GM18868 (cell line): ENCODE data around the gene LAMC3.
"Not testable (repeated sequence)": the region's sequence is repeated elsewhere in the genome, so short reads cannot be mapped to it uniquely, and the experiment has no call there.

Source experiments
- ATAC-seq: cut with Tn5 transposase; IDR thresholded peaks from one replicate; pipeline ENCODE4 v1.9.1; 2021; ENCODE audit warnings: mild to moderate bottlenecking, moderate library complexity; ENCODE audit not compliant: unreplicated experiment

Gene LAMC3

GRCh38 chr9:131027048-131027871, 18.3 kb downstream of the LAMC3 start:
- no peak for ATAC-seq

GRCh38 chr9:131027872-131028179, 18.9 kb downstream of the LAMC3 start:
- ATAC-seq, result no peak

GRCh38 chr9:131028221-131028884, 19.4 kb downstream of the LAMC3 start:
- no peak for ATAC-seq

- no peak for ATAC-seq
Measured at GRCh38 chr9:131028931-131029573, 20.1 kb downstream of the LAMC3 start.

- no peak for ATAC-seq
Measured at GRCh38 chr9:131029574-131029952, 20.6 kb downstream of the LAMC3 start.

GRCh38 chr9:131030239-131031004, 21.4 kb downstream of the LAMC3 start:
- no peak for ATAC-seq

GRCh38 chr9:131031005-131031641, 22.1 kb downstream of the LAMC3 start:
- no peak for ATAC-seq

GRCh38 chr9:131031642-131032005, 22.6 kb downstream of the LAMC3 start:
- ATAC-seq, result no peak

- ATAC-seq, result no peak
Measured at GRCh38 chr9:131032384-131032783, 23.4 kb downstream of the LAMC3 start.

- ATAC-seq, result no peak
Measured at GRCh38 chr9:131033269-131034224, 24.6 kb downstream of the LAMC3 start.

- ATAC-seq, result no peak
Measured at GRCh38 chr9:131034268-131034667, 25.3 kb downstream of the LAMC3 start.

- not testable (repeated sequence) for ATAC-seq
Measured at GRCh38 chr9:131034749-131035148, 25.8 kb downstream of the LAMC3 start.

GRCh38 chr9:131035548-131035947, 26.6 kb downstream of the LAMC3 start:
- ATAC-seq, result no peak

GRCh38 chr9:131036071-131036470, 27.1 kb downstream of the LAMC3 start:
- ATAC-seq, result no peak

GRCh38 chr9:131036529-131037334, 27.8 kb downstream of the LAMC3 start:
- ATAC-seq, result no peak

- no peak for ATAC-seq
Measured at GRCh38 chr9:131037335-131038255, 28.6 kb downstream of the LAMC3 start.

GRCh38 chr9:131038256-131039128, 29.5 kb downstream of the LAMC3 start:
- no peak for ATAC-seq
